HG02981 (cell line): Measurements from ENCODE around the gene PDHX.

ENCODE experiments used
- ATAC-seq: cut with Tn5 transposase; IDR thresholded peaks from one replicate; pipeline ENCODE4 v1.9.1; 2021; ENCODE audit warnings: mild to moderate bottlenecking, moderate library complexity; ENCODE audit not compliant: unreplicated experiment

Gene PDHX

GRCh38 chr11:35041070-35041554, 124.7 kb downstream of the PDHX start:
- no peak for ATAC-seq

GRCh38 chr11:35042224-35042623, 125.8 kb downstream of the PDHX start:
- no peak for ATAC-seq

- no peak for ATAC-seq
These were observed 126.5 kb downstream of the PDHX start for GRCh38 chr11:35042913-35043312.

GRCh38 chr11:35043936-35044335, 127.5 kb downstream of the PDHX start:
- no peak for ATAC-seq

GRCh38 chr11:35045236-35045820, 128.9 kb downstream of the PDHX start:
- ATAC-seq = peak; percentile 66
